ENCODE measurements around the gene ZDHHC22.

ZDHHC22 gene

GRCh38 chr14:77102154-77102553 lies 39.4 kb downstream of the ZDHHC22 start:
- DNase-seq = no peak

- no peak for DNase-seq
Observed at GRCh38 chr14:77100961-77101360, 40.6 kb downstream of the ZDHHC22 start.

- no peak for DNase-seq
Observed at GRCh38 chr14:77099425-77100167, 42.0 kb downstream of the ZDHHC22 start.

GRCh38 chr14:77098529-77099353 lies 42.9 kb downstream of the ZDHHC22 start:
- no peak for DNase-seq

GRCh38 chr14:77097700-77098528 lies 43.7 kb downstream of the ZDHHC22 start, which contains the start of gene CIPC:
TSS of gene CIPC (plus strand) at chr14:77098258. CDS start at chr14:77105709, 7,451 bp downstream.
- DNase-seq = peak; percentile 99

- no peak for DNase-seq
Observed at GRCh38 chr14:77097006-77097699, 44.4 kb downstream of the ZDHHC22 start.

GRCh38 chr14:77094672-77095284 lies 46.8 kb downstream of the ZDHHC22 start:
- peak; percentile 73 for DNase-seq

- DNase-seq = no peak
Observed at GRCh38 chr14:77092676-77093075, 48.9 kb downstream of the ZDHHC22 start.

- DNase-seq = no peak
Observed at GRCh38 chr14:77091518-77091917, 50.1 kb downstream of the ZDHHC22 start.

GRCh38 chr14:77088645-77089044 lies 52.9 kb downstream of the ZDHHC22 start:
- DNase-seq = no peak

GRCh38 chr14:77088219-77088618 lies 53.4 kb downstream of the ZDHHC22 start:
- DNase-seq = no peak

- DNase-seq = no peak
Observed at GRCh38 chr14:77087631-77088030, 54.0 kb downstream of the ZDHHC22 start.

- no peak for DNase-seq
Observed at GRCh38 chr14:77086951-77087350, 54.6 kb downstream of the ZDHHC22 start.

GRCh38 chr14:77086017-77086727 lies 55.4 kb downstream of the ZDHHC22 start:
- DNase-seq = no peak

- DNase-seq = no peak
Observed at GRCh38 chr14:77085538-77085937, 56.1 kb downstream of the ZDHHC22 start.

GRCh38 chr14:77084985-77085384 lies 56.6 kb downstream of the ZDHHC22 start:
- no peak for DNase-seq

GRCh38 chr14:77083082-77083481 lies 58.5 kb downstream of the ZDHHC22 start:
- DNase-seq = no peak

GRCh38 chr14:77082356-77082755 lies 59.2 kb downstream of the ZDHHC22 start:
- DNase-seq = no peak

All from effector CD4-positive, alpha-beta T cell (primary cell).